ENCODE measurements around the gene TLE1.
"Not testable (repeated sequence)": the region's sequence is repeated elsewhere in the genome, so short reads cannot be mapped to it uniquely, and the experiment has no call there.

GRCh38 chr9:81688262-81689092, 870 bp downstream of the TLE1 start:
- not testable (repeated sequence) for TF ChIP-seq CTCF, POLR2A, EP300 (IDR thresholded peaks at IDR 0.05)
- TF ChIP-seq POLR2AphosphoS5 (IDR thresholded peaks at IDR 0.05): peak in 2 of 3 donors; percentile 60 to 70

All from stomach (tissue), 4 donors.